K562 (cell line): Measurements from ENCODE around the gene PACRG. TPM values are rescaled to one million over a fixed set of nuclear protein-coding genes. Genes with fewer than 3 reads are reported as not detected.

ENCODE experiments used
- ATAC-seq: fragments of 200-7000 bp; cut with Tn5 transposase; 3 replicates; pipeline ENCODE4 v1.9.1; 2020; ENCODE audit warnings: moderate library complexity
- BruUV-seq: library from RNA; stranded (reverse); fragments of 400-500 nt; replicated peaks from 2 replicates; lab custom pipeline; 2021; lab: Mats Ljungman, UMichigan
- CTCF ChIA-PET: fragments of 300-600 bp; formaldehyde crosslinking; extraction: SDS; loops from one replicate; lab custom pipeline; 2021; ENCODE audit warnings: low intra/inter-chr PET ratio; lab: Yijun Ruan, JAX
- POLR2A ChIA-PET: fragments of 300-600, 350-650 bp; sonication (Branson Sonifier 250); formaldehyde crosslinking; extraction: SDS; loops from one replicate; lab custom pipeline; 2021; ENCODE audit warnings: antibody characterized with exemption, inconsistent platforms; lab: Yijun Ruan, JAX
- DNase-seq, 4 experiments: peaks; one replicate each; pipeline versions ENCODE4 v3.0.0 to v3.0.0-alpha.2; 2011 to 2018; ENCODE audit warnings: low spot score in 3 of 4, mixed read lengths in 3 of 4; ENCODE audit errors: extremely low read depth in 1 of 4
- FAIRE-seq: peaks from 2 replicates; lab custom pipeline; 2011; peaks lifted over from hg19 to GRCh38; lab: Jason Lieb, UNC
- H2AFZ ChIP-seq: 2 replicates; pipeline ENCODE4 v1.6.0; 2011; ENCODE audit warnings: low read depth, low read length, control low read depth, inconsistent platforms
- H3K27ac ChIP-seq: fragments of 200-600 bp; 3 replicates; pipeline ENCODE4 v1.8.0; 2011; ENCODE audit warnings: low read depth, mild to moderate bottlenecking, control low read depth, inconsistent platforms, low read length, moderate library complexity, mixed read lengths; ENCODE audit errors: extremely low read depth
- H3K27me3 ChIP-seq, 2 experiments: fragments of 300-600 bp in 1 of 2; 2 replicates in 1 of 2; 3 replicates in 1 of 2; pipeline versions ENCODE4 v1.6.0 to v1.8.0; 2011; ENCODE audit warnings: inconsistent platforms in 2 of 2, low read length in 2 of 2, mild to moderate bottlenecking in 1 of 2, mixed read lengths in 1 of 2, moderate library complexity in 1 of 2; ENCODE audit not compliant: control insufficient read depth in 2 of 2, insufficient read depth in 2 of 2
- H3K36me3 ChIP-seq: fragments of 300-600 bp; 3 replicates; pipeline ENCODE4 v1.8.0; 2011; ENCODE audit warnings: mild to moderate bottlenecking, low read length, inconsistent platforms; ENCODE audit not compliant: control insufficient read depth, insufficient read depth
- H3K4me1 ChIP-seq, 2 experiments: fragments of 200-600 bp in 1 of 2; replicated peaks in 1 of 2; 2 replicates in 1 of 2; 3 replicates in 1 of 2; pipeline versions ENCODE4 v1.5.1 to v1.8.0; 2011; ENCODE audit warnings: inconsistent platforms in 2 of 2, low read length in 2 of 2, mild to moderate bottlenecking in 1 of 2, mixed read lengths in 1 of 2, moderate library complexity in 1 of 2; ENCODE audit not compliant: control insufficient read depth in 2 of 2, insufficient read depth in 2 of 2
- H3K4me2 ChIP-seq: 2 replicates; pipeline ENCODE4 v1.6.1; 2011; ENCODE audit warnings: low read length, control low read depth, inconsistent platforms, mixed read lengths; ENCODE audit not compliant: insufficient read depth
- H3K4me3 ChIP-seq: fragments of 200-600 bp; sonication (generic), shearing (Covaris generic); 2 replicates; pipeline ENCODE4 v1.5.1; 2016; ENCODE audit warnings: control low read depth, inconsistent platforms
- H3K79me2 ChIP-seq: fragments of 200-600 bp; 3 replicates; pipeline ENCODE4 v1.8.0; 2011; ENCODE audit warnings: low read length, inconsistent platforms; ENCODE audit not compliant: control insufficient read depth, insufficient read depth
- H3K9ac ChIP-seq, 2 experiments: 2 replicates each; pipeline versions ENCODE4 v1.6.0 to v1.6.1; 2011; ENCODE audit warnings: low read depth in 2 of 2, low read length in 2 of 2, control low read depth in 1 of 2, inconsistent platforms in 1 of 2, mild to moderate bottlenecking in 1 of 2, mixed read lengths in 1 of 2; ENCODE audit not compliant: insufficient read depth in 1 of 2
- H3K9me1 ChIP-seq: one replicate; pipeline ENCODE4 v1.6.0; 2011; ENCODE audit warnings: inconsistent platforms, mild to moderate bottlenecking, low read length, moderate library complexity; ENCODE audit not compliant: control insufficient read depth, insufficient read depth
- H3K9me3 ChIP-seq: replicated peaks from 2 replicates; pipeline ENCODE4 v1.5.1; 2011; ENCODE audit warnings: low read depth, low read length, inconsistent platforms; ENCODE audit not compliant: control insufficient read depth, insufficient read depth
- H4K20me1 ChIP-seq: replicated peaks from 2 replicates; pipeline ENCODE4 v1.6.1; 2011; ENCODE audit warnings: low read length, inconsistent platforms, mixed read lengths; ENCODE audit not compliant: control insufficient read depth, insufficient read depth
- ARHGAP35 ChIP-seq: fragments of 450-650 bp; IDR thresholded peaks from 2 replicates; pipeline ENCODE4 v1.6.1; 2018; ENCODE audit not compliant: partially characterized antibody
- BACH1 ChIP-seq: fragments of 200-800 bp; sonication (Bioruptor generic); IDR thresholded peaks from 2 replicates; pipeline ENCODE4 v1.6.1; 2016; ENCODE audit warnings: missing genetic modification characterization, missing compliant biosample characterization
- SNRNP70 ChIP-seq: fragments of 200-400 bp; formaldehyde crosslinking; optimal IDR thresholded peaks from 2 replicates; pipeline ENCODE3; 2017; ENCODE audit warnings: low read depth, low read length
- ZNF311 ChIP-seq: fragments of 250-450 bp; sonication (Bioruptor Pico); IDR thresholded peaks from 2 replicates; pipeline ENCODE4 v1.4.0; 2020; ENCODE audit warnings: mild to moderate bottlenecking, moderate library complexity
- ZNF316 ChIP-seq: fragments of 450-650 bp; IDR thresholded peaks from 2 replicates; pipeline ENCODE4 v1.6.1; 2016
- WGBS: fragments of 100-300 bp; shearing (Covaris generic); methylation state at CpG from one replicate; pipeline ENCODE4 v1.1.6; 2016; ENCODE audit warnings: low coverage, mixed read lengths; ENCODE audit not compliant: insufficient coverage; ENCODE audit errors: missing lambda C conversion rate; 5-methylcytosine and 5-hydroxymethylcytosine counted together
- in situ Hi-C: fragments of 300-500 bp; cut with MboI; formaldehyde crosslinking; loops from 4 replicates; pipeline ENCODE4 v1.15.0; 2018; ENCODE audit warnings: inconsistent platforms, mixed read lengths
- intact Hi-C: fragments of 100-400 bp; cut with micrococcal nuclease; formaldehyde crosslinking; loops from 2 replicates; pipeline ENCODE4 v1.14.2; 2022
- polyA plus RNA-seq, 8 experiments: library from polyadenylated mRNA; depleted of rRNA in 4 of 8; stranded (reverse) in 5 of 8; unstranded in 3 of 8; fragments of >200 nt; fragmentation: Nextera tagmentation in 2 of 8; fragmentation: Illumina TruSeq in 1 of 8; extraction: Ambion mirVana in 2 of 8; extraction: Trizol in 1 of 8; gene quantifications; 2 replicates each; pipeline versions ENCODE4 v1.2.1 to v1.2.3, GENCODE V29; 2011 to 2014; ENCODE audit warnings: inconsistent platforms in 1 of 8, missing spikeins in 1 of 8
- total RNA-seq, 7 experiments: library from RNA; depleted of rRNA in 6 of 7; stranded (reverse); fragments of >200 nt in 6 of 7; fragmentation: Illumina TruSeq in 2 of 7; extraction: Trizol in 2 of 7; gene quantifications; 2 replicates each; pipeline versions ENCODE4 v1.2.1 to v1.2.3, GENCODE V29; 2011 to 2021; ENCODE audit warnings: low replicate concordance in 1 of 7
- TF ChIP-seq, protein P1 (sequence below): fragments of 250-450 bp; sonication (Bioruptor Pico); IDR thresholded peaks from 2 replicates; pipeline ENCODE4 v1.8.0; 2022; ENCODE audit warnings: inconsistent platforms
- TF ChIP-seq, protein P2 (sequence below): fragments of 450-650 bp; IDR thresholded peaks from 2 replicates; pipeline ENCODE4 v1.6.1; 2018; ENCODE audit warnings: mild to moderate bottlenecking, low read depth; ENCODE audit not compliant: partially characterized antibody

The PACRG gene
- total and polyA plus RNA-seq, 9 of the 15 experiments (the other 6 are each of a cell fraction or from before 2014, with no cell fraction given): 0.04 TPM; not detected in 8

DNA sequence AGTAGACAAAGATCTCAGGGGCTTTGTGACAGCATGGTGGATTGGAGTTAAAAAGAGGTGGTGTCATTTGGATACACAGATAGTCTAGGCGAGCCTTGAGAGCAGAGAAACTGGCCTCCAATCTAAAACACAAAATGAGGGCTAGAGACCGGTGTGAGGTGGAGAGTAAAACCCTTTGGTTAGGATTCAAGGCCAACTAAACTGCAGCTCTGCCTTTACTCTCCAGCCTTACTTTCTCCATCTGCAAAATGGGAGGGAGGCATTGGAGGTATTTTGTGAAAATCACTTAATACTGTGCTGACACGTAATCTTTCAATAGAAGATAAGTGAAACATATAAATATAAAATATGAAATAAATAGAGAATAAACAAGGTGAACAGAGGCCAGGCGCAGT is 597.6 kb downstream of the PACRG start (continued):
- TF ChIP-seq, protein P1, sequence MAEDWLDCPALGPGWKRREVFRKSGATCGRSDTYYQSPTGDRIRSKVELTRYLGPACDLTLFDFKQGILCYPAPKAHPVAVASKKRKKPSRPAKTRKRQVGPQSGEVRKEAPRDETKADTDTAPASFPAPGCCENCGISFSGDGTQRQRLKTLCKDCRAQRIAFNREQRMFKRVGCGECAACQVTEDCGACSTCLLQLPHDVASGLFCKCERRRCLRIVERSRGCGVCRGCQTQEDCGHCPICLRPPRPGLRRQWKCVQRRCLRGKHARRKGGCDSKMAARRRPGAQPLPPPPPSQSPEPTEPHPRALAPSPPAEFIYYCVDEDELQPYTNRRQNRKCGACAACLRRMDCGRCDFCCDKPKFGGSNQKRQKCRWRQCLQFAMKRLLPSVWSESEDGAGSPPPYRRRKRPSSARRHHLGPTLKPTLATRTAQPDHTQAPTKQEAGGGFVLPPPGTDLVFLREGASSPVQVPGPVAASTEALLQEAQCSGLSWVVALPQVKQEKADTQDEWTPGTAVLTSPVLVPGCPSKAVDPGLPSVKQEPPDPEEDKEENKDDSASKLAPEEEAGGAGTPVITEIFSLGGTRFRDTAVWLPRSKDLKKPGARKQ: no peak
- TF ChIP-seq ZNF311 (CRISPR knock-in tag) (no peak), SNRNP70 (no peak), ARHGAP35 (no peak), BACH1 (no peak)

DNA sequence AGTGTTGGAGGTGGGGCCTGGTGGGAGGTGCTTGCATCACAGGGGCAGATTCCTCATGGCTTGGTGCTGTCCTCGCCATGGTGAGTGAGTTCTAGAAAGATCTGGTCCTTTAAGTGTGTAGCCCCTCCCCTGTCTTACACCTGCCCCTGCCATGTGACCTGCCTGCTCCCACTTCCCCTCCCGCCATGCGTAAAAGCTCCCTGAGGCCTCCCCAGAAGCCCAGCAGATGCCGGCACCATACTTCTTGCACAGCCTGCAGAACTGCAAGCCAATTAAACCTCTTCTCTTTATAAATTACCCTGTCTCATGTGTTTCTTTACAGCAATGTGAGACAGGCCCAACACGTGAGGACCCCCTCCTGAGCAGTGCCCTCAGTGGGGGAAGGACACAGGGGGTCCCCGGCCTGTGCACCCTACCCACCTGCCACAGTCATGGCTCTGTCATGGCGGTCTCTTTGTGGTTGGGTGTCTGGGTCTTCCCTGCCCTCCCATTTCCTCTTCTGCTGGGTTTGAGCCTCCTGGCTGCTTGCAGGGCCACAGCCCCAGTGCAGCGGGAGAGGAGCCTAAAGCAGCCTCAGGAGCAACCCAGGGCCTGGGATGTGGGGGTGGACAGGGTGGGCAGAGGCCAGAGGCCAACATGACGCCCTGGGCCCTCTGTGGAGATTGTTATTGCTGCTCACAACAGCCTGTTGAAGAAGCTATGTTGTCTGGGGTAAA is 599.5 kb downstream of the PACRG start:
- 3% methylated on average over 9 of the region's 9 CpGs for WGBS
- in situ Hi-C loops: no loop called here
- H2AFZ ChIP-seq: no peak overlapping the region
- no peaks in the 10 kb centered on the region for H3K4me1 ChIP-seq
- H3K36me3 ChIP-seq: no peaks in the 10 kb centered on the region
- H3K4me2 ChIP-seq: no peak overlapping the region
- no peaks in the 10 kb centered on the region for H3K79me2 ChIP-seq
- DNase-seq (no peak), FAIRE-seq (no peak), ATAC-seq (no peak)
- no peak overlapping the region for H3K4me3 ChIP-seq
- no peaks in the 10 kb centered on the region for H4K20me1 ChIP-seq
- intact Hi-C loops: no loop called here
- no TSS peak for BruUV-seq
- no peak overlapping the region for H3K27ac ChIP-seq
- peaks cover 24 to 29% of the 10 kb centered on the region in 2 experiments for H3K27me3 ChIP-seq
- H3K9me3 ChIP-seq: no peaks in the 10 kb centered on the region
- peak; percentile 38; the same call in 1 of the 2 replicates for TF ChIP-seq ZNF316
- TF ChIP-seq, protein P2, sequence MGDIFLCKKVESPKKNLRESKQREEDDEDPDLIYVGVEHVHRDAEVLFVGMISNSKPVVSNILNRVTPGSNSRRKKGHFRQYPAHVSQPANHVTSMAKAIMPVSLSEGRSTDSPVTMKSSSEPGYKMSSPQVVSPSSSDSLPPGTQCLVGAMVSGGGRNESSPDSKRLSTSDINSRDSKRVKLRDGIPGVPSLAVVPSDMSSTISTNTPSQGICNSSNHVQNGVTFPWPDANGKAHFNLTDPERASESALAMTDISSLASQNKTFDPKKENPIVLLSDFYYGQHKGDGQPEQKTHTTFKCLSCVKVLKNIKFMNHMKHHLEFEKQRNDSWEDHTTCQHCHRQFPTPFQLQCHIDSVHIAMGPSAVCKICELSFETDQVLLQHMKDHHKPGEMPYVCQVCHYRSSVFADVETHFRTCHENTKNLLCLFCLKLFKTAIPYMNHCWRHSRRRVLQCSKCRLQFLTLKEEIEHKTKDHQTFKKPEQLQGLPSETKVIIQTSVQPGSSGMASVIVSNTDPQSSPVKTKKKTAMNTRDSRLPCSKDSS: no peak
- POLR2A ChIA-PET: no interaction called here
- no peaks in the 10 kb centered on the region for H3K9me1 ChIP-seq
- H3K9ac ChIP-seq: no peak overlapping the region
- CTCF ChIA-PET: no interaction called here
